OCI-LY1 (cell line): ENCODE measurements around the gene TUSC7.

Source experiments
- H2AFZ ChIP-seq: fragments of 200-600 bp; sonication (generic), shearing (Covaris generic); 2 replicates; pipeline ENCODE4 v1.6.0; 2014; ENCODE audit warnings: antibody characterized with exemption, mild to moderate bottlenecking, low read length
- H3F3A ChIP-seq: fragments of 200-600 bp; sonication (generic), shearing (Covaris generic); 2 replicates; pipeline ENCODE4 v1.6.0; 2014; ENCODE audit warnings: mild to moderate bottlenecking, antibody characterized with exemption, low read length, moderate library complexity; ENCODE audit not compliant: insufficient read depth
- H3K27ac ChIP-seq: fragments of 200-600 bp; sonication (generic); 2 replicates; pipeline ENCODE4 v1.5.1; 2014; ENCODE audit warnings: low read length, mixed run types, mild to moderate bottlenecking, low read depth; ENCODE audit not compliant: poor library complexity, severe bottlenecking
- H3K27me3 ChIP-seq: fragments of 200-600 bp; sonication (generic); 2 replicates; pipeline ENCODE4 v1.6.0; 2014; ENCODE audit warnings: antibody characterized with exemption, mild to moderate bottlenecking, low read length, moderate library complexity; ENCODE audit not compliant: insufficient read depth
- H3K36me3 ChIP-seq: fragments of 200-600 bp; sonication (generic); 2 replicates; pipeline ENCODE4 v1.6.1; 2014; ENCODE audit warnings: mild to moderate bottlenecking, antibody characterized with exemption, low read length, moderate library complexity, mixed read lengths; ENCODE audit not compliant: insufficient read depth
- H3K4me1 ChIP-seq: fragments of 200-600 bp; sonication (generic); 2 replicates; pipeline ENCODE4 v1.5.1; 2014; ENCODE audit warnings: mild to moderate bottlenecking, low read length, moderate library complexity; ENCODE audit not compliant: insufficient read depth, severe bottlenecking
- H3K4me2 ChIP-seq: fragments of 200-600 bp; sonication (generic), shearing (Covaris generic); 2 replicates; pipeline ENCODE4 v1.6.1; 2014; ENCODE audit warnings: low read length
- H3K4me3 ChIP-seq: fragments of 200-600 bp; sonication (generic); 2 replicates; pipeline ENCODE4 v1.5.1; 2014; ENCODE audit warnings: low read length, low read depth, mild to moderate bottlenecking, mixed read lengths; ENCODE audit not compliant: poor library complexity, severe bottlenecking
- H3K79me2 ChIP-seq: fragments of 200-600 bp; shearing (Covaris generic); 2 replicates; pipeline ENCODE4 v1.6.1; 2016; ENCODE audit warnings: mixed run types, low read length, mixed read lengths; ENCODE audit not compliant: insufficient read depth
- H3K9ac ChIP-seq: fragments of 200-600 bp; sonication (generic), shearing (Covaris generic); 2 replicates; pipeline ENCODE4 v1.6.1; 2014; ENCODE audit warnings: mild to moderate bottlenecking, low read length, mixed read lengths
- H3K9me2 ChIP-seq: fragments of 200-600 bp; sonication (generic), shearing (Covaris generic); 2 replicates; pipeline ENCODE4 v1.6.1; 2014; ENCODE audit warnings: low read depth, mild to moderate bottlenecking, low read length, mixed read lengths
- H3K9me3 ChIP-seq: fragments of 200-600 bp; shearing (Covaris generic); 2 replicates; pipeline ENCODE4 v1.6.1; 2014; ENCODE audit warnings: low read length, mixed read lengths
- H4K20me1 ChIP-seq: fragments of 200-600 bp; sonication (generic), shearing (Covaris generic); 2 replicates; pipeline ENCODE4 v1.6.0; 2016; ENCODE audit warnings: mild to moderate bottlenecking, low read length; ENCODE audit not compliant: insufficient read depth
- EZH2 ChIP-seq: fragments of 200-600 bp; sonication (generic), shearing (Covaris generic); IDR thresholded peaks from 2 replicates; pipeline ENCODE4 v1.8.0; 2017; ENCODE audit warnings: borderline replicate concordance, mixed run types, mild to moderate bottlenecking, antibody characterized with exemption, low read length, moderate library complexity, mixed read lengths
- TF ChIP-seq, protein P1 (sequence below): fragments of 200-600 bp; sonication (generic), shearing (Covaris generic); IDR thresholded peaks from 2 replicates; pipeline ENCODE4 v1.5.1; 2017; ENCODE audit warnings: mild to moderate bottlenecking, antibody characterized with exemption, low read length, moderate library complexity, mixed read lengths

TUSC7 gene

GRCh38 chr3:116757315-116757714 lies 47.7 kb downstream of the TUSC7 start:
- no peak overlapping the region for H3K27ac ChIP-seq
- no peaks in the 10 kb centered on the region for H3K36me3 ChIP-seq
- no peaks in the 10 kb centered on the region for H3K79me2 ChIP-seq
- no peaks in the 10 kb centered on the region for H3K9me2 ChIP-seq
- H3K4me1 ChIP-seq, result no peaks in the 10 kb centered on the region
- H2AFZ ChIP-seq, result no peak overlapping the region
- no peaks in the 10 kb centered on the region for H3K27me3 ChIP-seq
- TF ChIP-seq, protein P1, sequence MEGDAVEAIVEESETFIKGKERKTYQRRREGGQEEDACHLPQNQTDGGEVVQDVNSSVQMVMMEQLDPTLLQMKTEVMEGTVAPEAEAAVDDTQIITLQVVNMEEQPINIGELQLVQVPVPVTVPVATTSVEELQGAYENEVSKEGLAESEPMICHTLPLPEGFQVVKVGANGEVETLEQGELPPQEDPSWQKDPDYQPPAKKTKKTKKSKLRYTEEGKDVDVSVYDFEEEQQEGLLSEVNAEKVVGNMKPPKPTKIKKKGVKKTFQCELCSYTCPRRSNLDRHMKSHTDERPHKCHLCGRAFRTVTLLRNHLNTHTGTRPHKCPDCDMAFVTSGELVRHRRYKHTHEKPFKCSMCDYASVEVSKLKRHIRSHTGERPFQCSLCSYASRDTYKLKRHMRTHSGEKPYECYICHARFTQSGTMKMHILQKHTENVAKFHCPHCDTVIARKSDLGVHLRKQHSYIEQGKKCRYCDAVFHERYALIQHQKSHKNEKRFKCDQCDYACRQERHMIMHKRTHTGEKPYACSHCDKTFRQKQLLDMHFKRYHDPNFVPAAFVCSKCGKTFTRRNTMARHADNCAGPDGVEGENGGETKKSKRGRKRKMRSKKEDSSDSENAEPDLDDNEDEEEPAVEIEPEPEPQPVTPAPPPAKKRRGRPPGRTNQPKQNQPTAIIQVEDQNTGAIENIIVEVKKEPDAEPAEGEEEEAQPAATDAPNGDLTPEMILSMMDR, result no peak
- TF ChIP-seq EZH2, result no peak
- H4K20me1 ChIP-seq, result no peaks in the 10 kb centered on the region
- no peak overlapping the region for H3K4me2 ChIP-seq
- H3K4me3 ChIP-seq, result no peak overlapping the region
- H3K9me3 ChIP-seq, result no peaks in the 10 kb centered on the region
- no peak overlapping the region for H3K9ac ChIP-seq
- no peaks in the 10 kb centered on the region for H3F3A ChIP-seq

DNA sequence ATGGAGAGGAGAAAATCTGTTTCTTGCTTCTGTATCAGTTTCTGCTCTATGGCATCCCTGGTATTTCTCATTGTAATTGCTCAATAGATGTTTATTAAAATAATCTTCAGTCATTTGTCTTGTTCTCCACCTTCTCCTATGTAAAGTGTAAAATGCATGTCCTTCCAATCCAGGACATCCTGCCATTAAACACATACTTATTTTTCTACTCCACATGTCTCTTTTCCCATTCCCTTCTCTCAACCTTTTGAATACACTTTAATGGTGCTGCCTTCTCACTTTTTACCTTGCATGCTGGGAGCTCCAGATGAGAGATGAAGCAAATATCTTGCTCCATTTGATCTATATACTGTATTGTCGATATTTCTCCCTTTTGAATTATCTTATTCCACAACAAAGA lies 49.7 kb downstream of the TUSC7 start:
- no peak overlapping the region for H3K9ac ChIP-seq
- no peak overlapping the region for H3K4me3 ChIP-seq
- H3K9me2 ChIP-seq, result no peaks in the 10 kb centered on the region
- H3K9me3 ChIP-seq, result no peaks in the 10 kb centered on the region
- no peak overlapping the region for H2AFZ ChIP-seq
- H3K4me1 ChIP-seq, result no peaks in the 10 kb centered on the region
- H3K79me2 ChIP-seq, result no peaks in the 10 kb centered on the region
- H3K27me3 ChIP-seq, result no peaks in the 10 kb centered on the region
- no peaks in the 10 kb centered on the region for H3K36me3 ChIP-seq
- H3F3A ChIP-seq, result no peaks in the 10 kb centered on the region
- H4K20me1 ChIP-seq, result no peaks in the 10 kb centered on the region
- H3K4me2 ChIP-seq, result no peak overlapping the region
- no peak overlapping the region for H3K27ac ChIP-seq
- TF ChIP-seq EZH2, result no peak
- TF ChIP-seq, protein P1, result no peak
